ENCODE results near the gene ARMC6. TPM values are rescaled to one million over a fixed set of nuclear protein-coding genes. Genes with fewer than 3 reads are reported as not detected.

Gene ARMC6
- total RNA-seq, 1 experiment from 2014 or later = 66.5 TPM

DNA sequence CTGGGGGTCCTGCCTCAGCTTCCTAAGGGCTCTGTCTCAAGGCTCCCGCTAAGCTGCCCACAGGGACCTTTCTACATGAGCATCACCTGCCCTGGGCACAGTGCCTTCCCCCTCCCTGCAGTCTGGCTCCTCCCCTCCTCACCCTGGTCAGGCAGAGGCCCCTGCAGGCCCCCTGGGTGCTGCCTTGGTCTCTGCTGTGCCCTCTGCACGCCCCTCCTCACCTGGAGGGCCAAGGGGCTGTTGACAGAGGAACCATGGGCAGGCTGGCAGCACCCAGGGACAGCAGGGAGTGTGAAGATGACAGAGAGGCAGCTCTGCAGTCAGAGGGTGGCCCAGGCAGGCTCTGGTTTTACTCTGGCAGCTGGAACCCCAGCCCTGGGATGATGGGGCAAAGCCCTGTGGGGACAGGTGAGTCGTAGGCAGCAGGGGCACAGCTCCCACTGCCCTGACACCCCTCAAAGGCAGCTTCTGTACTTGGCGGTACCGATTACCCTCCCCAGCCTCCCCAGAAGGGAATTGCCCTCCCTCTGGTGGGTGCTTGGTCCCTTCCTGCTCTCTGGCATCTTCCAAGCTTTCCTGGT, 43.2 kb upstream of the ARMC6 start:
- Histone ChIP-seq H4K91ac (ENCODE audit: insufficient read length, low read depth, low read length) (no peak overlapping the region), H3K27me3 (ENCODE audit: insufficient read depth, low read length) (no peaks in the 10 kb centered on the region), H2BK20ac (ENCODE audit: low read depth, low read length, poor library complexity, severe bottlenecking) (no peak overlapping the region), H3K79me2 (ENCODE audit: insufficient read depth, low read length) (no peaks in the 10 kb centered on the region), H3K9ac (ENCODE audit: extremely low read depth, insufficient read length, low read length) (no peak overlapping the region), H3K56ac (ENCODE audit: insufficient read length, low read depth, low read length) (no peak overlapping the region), H2BK120ac (ENCODE audit: low read depth, low read length, poor library complexity, severe bottlenecking) (no peak overlapping the region), H4K8ac (replicated peaks; ENCODE audit: insufficient read length, low read depth, low read length) (no peak overlapping the region), H3K79me1 (ENCODE audit: insufficient read depth, low read depth, low read length, poor library complexity, severe bottlenecking) (no peaks in the 10 kb centered on the region), H3K9me3 (ENCODE audit: control insufficient read depth, low read depth, low read length) (no peaks in the 10 kb centered on the region), H4K20me1 (ENCODE audit: control insufficient read depth, insufficient read depth, insufficient read length) (peaks cover 2% of the 10 kb centered on the region), H2BK12ac (ENCODE audit: insufficient read length, low read depth, low read length) (no peak overlapping the region), H4K5ac (ENCODE audit: insufficient read length, low read depth, low read length) (no peak overlapping the region), H3K14ac (ENCODE audit: insufficient read depth, low read length) (no peak overlapping the region), H3K4me1 (ENCODE audit: insufficient read depth, low read length) (no peaks in the 10 kb centered on the region), H2BK15ac (ENCODE audit: low read depth, low read length) (no peak overlapping the region), H3K23me2 (ENCODE audit: insufficient read length, low read depth, low read length, poor library complexity, severe bottlenecking) (no peaks in the 10 kb centered on the region), H3K4me2 (ENCODE audit: insufficient read depth, insufficient read length, low read length) (no peak overlapping the region), H2AK5ac (ENCODE audit: insufficient read length, low read length) (no peak overlapping the region), H3K23ac (ENCODE audit: insufficient read length, low read depth, low read length) (no peak overlapping the region), H3T11ph (ENCODE audit: low read length) (no peak overlapping the region), H3K4ac (ENCODE audit: low read depth, low read length) (no peak overlapping the region), H3K18ac (ENCODE audit: insufficient read length, low read depth, low read length) (no peak overlapping the region), H2AFZ (ENCODE audit: low read length) (no peak overlapping the region), H3K27ac (ENCODE audit: insufficient read length, low read depth, low read length) (no peak overlapping the region), H2BK5ac (ENCODE audit: insufficient read length, low read length) (no peak overlapping the region)
- no peak overlapping the region; a peak in 1 of 7 replicates for H3K27ac Mint-ChIP-seq
- WGBS (ENCODE audit: extremely low coverage, insufficient read length, low lambda C conversion rate) = no CpG with 5 or more reads among the region's 5 CpGs
- H3K9me3 Mint-ChIP-seq = no peaks in the 10 kb centered on the region
- no peak overlapping the region for H3K4me3 Mint-ChIP-seq
- peaks cover 9% of the 10 kb centered on the region for H3K27me3 Mint-ChIP-seq (ENCODE audit: low read depth)
- H3K4me1 Mint-ChIP-seq = peaks cover 5% of the 10 kb centered on the region in 2 experiments; a peak in 2 of 4 replicates
- DNase-seq = no peak
- H3K36me3 Mint-ChIP-seq (ENCODE audit: insufficient read depth in 1 of 3, low read depth in 3 of 3) = peaks cover 20 to 34% (median 33%) of the 10 kb centered on the region in 3 experiments; a peak in 6 of 7 replicates
- TF ChIP-seq CTCF (conservative IDR thresholded peaks at IDR 0.05) = no peak
